D721Med (cell line): Measurements from ENCODE around the gene SFMBT2.

Experiments
- DNase-seq: peaks from one replicate; pipeline ENCODE4 v3.0.0; 2011; ENCODE audit warnings: low spot score; ENCODE audit not compliant: insufficient read length
- FAIRE-seq: peaks from 2 replicates; lab custom pipeline; 2011; peaks lifted over from hg19 to GRCh38; lab: Jason Lieb, UNC
- TF ChIP-seq, protein P1 (sequence below): IDR thresholded peaks from 2 replicates; pipeline ENCODE4 v1.5.1; 2012; ENCODE audit warnings: mild to moderate bottlenecking, control low read depth; ENCODE audit not compliant: insufficient read depth; ENCODE audit errors: missing control alignments

The SFMBT2 gene

GRCh38 chr10:7282457-7282856 is 128.4 kb downstream of the SFMBT2 start:
- TF ChIP-seq, protein P1, sequence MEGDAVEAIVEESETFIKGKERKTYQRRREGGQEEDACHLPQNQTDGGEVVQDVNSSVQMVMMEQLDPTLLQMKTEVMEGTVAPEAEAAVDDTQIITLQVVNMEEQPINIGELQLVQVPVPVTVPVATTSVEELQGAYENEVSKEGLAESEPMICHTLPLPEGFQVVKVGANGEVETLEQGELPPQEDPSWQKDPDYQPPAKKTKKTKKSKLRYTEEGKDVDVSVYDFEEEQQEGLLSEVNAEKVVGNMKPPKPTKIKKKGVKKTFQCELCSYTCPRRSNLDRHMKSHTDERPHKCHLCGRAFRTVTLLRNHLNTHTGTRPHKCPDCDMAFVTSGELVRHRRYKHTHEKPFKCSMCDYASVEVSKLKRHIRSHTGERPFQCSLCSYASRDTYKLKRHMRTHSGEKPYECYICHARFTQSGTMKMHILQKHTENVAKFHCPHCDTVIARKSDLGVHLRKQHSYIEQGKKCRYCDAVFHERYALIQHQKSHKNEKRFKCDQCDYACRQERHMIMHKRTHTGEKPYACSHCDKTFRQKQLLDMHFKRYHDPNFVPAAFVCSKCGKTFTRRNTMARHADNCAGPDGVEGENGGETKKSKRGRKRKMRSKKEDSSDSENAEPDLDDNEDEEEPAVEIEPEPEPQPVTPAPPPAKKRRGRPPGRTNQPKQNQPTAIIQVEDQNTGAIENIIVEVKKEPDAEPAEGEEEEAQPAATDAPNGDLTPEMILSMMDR: no peak
- no peak for DNase-seq
- no peak for FAIRE-seq

DNA sequence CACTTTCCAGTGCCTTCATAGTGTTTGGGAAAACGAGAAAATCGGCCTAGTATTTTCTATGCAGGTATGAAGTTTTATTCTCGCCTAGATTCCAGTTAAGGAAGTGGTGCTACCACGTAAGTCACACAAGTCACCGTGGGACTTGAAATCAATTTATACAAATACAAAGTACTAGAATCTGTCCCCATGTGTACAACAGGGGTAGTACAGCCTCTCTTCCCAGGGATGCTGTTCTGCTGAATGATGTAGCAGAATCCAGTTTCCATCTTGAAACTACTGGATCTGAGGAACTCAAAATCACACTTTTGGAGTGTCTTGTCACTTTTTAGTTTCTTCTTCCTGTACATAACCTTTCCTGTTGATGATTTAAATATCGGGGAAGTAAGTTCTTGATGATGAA is 129.4 kb downstream of the SFMBT2 start:
- FAIRE-seq (no peak), DNase-seq (no peak)
- TF ChIP-seq, protein P1: no peak

DNA sequence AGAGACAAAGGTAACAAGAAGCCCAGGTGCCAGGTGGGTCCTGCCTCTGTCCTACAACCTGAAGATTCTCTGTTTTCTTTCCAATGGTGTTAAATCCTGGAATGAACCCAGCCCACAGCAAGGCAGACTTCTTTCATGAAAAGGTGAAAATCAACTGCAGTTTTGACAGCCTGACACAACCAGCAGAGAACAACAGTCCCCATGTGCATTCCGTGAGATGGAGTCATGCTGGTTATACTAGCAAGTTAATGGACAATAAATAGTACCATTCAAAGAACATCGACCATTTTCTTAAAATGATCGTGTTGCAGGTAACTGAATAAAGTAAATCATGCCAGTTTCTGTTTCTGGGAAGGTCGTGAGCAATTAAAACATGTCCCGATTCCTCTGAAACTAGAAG is 131.5 kb downstream of the SFMBT2 start:
- DNase-seq (no peak), FAIRE-seq (no peak)
- TF ChIP-seq, protein P1: no peak

GRCh38 chr10:7277867-7278266 is 133.0 kb downstream of the SFMBT2 start:
- no peak for DNase-seq
- TF ChIP-seq, protein P1: no peak
- no peak for FAIRE-seq

- FAIRE-seq (no peak), DNase-seq (no peak)
- TF ChIP-seq, protein P1: no peak
Observed at GRCh38 chr10:7277432-7277831, 133.4 kb downstream of the SFMBT2 start.

GRCh38 chr10:7275761-7276440 is 134.9 kb downstream of the SFMBT2 start:
- DNase-seq (no peak), FAIRE-seq (no peak)
- TF ChIP-seq, protein P1: no peak

GRCh38 chr10:7274293-7274692 is 136.5 kb downstream of the SFMBT2 start:
- FAIRE-seq (no peak), DNase-seq (no peak)
- TF ChIP-seq, protein P1: no peak
